GM12875 (cell line): ENCODE results near the gene RBM34.

Source experiments
- H3K4me3 ChIP-seq: one replicate; pipeline ENCODE4 v1.5.1; 2011; ENCODE audit warnings: low read depth, low read length, control low read depth
- TF ChIP-seq, protein P1 (sequence below): IDR thresholded peaks from 2 replicates; pipeline ENCODE4 v1.5.1; 2011; ENCODE audit warnings: low read depth, mild to moderate bottlenecking, control low read depth, inconsistent platforms, low read length, moderate library complexity, borderline replicate concordance; ENCODE audit not compliant: insufficient read depth

The RBM34 gene

DNA sequence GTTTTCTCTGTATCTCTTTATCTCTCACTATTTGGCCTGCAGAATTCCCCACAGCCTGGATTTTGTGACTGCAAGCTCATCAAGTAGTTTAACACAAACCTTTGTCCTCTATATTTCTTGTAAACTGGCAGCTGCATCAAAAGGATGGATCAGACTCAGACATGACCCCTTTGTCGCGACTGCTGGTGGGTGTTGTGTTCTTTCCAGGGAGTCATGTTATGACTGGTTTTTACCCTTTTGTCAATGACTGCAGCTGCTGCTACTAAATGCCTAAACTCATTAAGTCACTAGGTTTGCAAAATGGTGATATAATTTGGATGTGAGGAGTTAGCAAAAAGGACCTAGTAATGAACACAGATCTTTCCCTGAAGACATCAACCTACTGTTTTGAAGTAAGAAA is 22.2 kb downstream of the RBM34 start:
- TF ChIP-seq, protein P1, sequence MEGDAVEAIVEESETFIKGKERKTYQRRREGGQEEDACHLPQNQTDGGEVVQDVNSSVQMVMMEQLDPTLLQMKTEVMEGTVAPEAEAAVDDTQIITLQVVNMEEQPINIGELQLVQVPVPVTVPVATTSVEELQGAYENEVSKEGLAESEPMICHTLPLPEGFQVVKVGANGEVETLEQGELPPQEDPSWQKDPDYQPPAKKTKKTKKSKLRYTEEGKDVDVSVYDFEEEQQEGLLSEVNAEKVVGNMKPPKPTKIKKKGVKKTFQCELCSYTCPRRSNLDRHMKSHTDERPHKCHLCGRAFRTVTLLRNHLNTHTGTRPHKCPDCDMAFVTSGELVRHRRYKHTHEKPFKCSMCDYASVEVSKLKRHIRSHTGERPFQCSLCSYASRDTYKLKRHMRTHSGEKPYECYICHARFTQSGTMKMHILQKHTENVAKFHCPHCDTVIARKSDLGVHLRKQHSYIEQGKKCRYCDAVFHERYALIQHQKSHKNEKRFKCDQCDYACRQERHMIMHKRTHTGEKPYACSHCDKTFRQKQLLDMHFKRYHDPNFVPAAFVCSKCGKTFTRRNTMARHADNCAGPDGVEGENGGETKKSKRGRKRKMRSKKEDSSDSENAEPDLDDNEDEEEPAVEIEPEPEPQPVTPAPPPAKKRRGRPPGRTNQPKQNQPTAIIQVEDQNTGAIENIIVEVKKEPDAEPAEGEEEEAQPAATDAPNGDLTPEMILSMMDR, result no peak
- H3K4me3 ChIP-seq, result no peak overlapping the region

DNA sequence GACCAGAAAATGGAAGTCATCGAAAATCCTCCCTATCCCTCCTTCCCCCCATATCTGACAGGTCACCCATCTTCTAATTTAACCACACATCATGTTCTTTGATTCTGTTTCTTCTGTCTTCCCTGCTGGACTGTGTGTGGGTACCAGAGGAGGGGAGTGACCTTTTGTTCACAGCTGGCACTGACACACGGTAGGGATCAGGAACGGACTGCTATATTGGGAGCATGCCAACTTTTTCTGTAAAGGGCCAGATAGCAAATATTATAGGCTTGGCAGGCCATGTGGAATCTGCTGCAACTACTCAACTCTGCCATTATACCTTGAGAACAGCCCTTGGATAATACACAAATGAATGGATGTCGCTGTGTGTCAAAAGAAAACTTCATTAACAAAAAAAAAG is 24.9 kb downstream of the RBM34 start:
- no peak overlapping the region for H3K4me3 ChIP-seq
- TF ChIP-seq, protein P1, result no peak

DNA sequence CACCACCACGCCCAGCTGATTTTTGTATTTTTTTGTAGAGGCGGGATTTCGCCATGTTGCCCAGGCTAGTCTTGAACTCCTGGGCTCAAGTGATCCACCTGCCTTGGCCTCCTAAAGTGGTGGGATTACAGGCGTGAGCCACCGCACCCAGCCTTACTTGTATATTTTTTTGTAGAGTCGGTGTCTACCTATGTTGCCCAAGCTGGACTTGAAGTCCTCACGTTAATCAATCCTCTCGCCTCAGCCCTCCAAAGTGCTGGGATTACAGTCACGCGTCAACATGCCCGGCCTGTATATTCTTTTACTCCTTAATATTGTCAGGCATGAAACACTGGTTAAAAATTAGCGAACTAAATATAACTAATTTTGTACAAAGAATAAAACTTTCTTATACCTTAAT is 26.9 kb downstream of the RBM34 start:
- H3K4me3 ChIP-seq, result no peak overlapping the region
- TF ChIP-seq, protein P1, result no peak

DNA sequence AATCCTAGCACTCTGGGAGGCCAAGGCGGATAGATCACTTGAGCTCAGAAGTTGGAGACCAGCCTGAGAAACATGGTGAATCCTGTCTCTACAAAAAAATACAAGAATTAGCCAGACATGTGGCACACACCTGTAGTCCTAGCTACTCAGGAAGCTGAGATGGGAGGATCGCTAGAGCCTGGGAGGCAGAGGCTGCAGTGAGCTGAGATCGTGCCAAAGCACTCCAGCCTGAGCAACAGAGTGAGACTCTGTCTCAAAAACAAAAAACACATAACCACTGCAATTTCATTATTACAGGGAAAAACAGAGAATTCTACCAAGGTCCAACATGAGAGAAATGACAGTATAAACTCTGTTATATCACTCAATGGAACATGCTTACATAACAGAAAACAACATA is 28.0 kb downstream of the RBM34 start:
- H3K4me3 ChIP-seq, result no peak overlapping the region
- TF ChIP-seq, protein P1, result no peak

DNA sequence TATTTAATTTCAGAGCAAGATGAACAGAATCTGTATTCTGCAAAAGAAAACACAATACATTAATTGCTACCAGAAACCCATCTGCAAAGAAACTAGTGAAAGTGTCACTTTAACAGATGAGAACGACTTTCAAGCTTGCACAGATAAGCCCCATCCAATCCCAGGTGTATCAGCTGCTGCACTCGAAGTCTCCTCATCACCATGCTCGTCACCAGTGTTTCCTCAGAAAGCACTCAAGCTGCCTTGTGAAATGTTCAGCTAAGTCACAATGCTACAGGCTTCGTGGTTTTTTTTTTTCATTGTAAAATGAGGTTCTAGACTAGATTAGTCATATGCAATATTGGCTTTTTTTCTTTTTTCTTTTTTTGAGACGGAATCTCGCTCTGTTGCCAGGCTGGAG is 29.1 kb downstream of the RBM34 start:
- no peak overlapping the region for H3K4me3 ChIP-seq
- TF ChIP-seq, protein P1, result no peak

DNA sequence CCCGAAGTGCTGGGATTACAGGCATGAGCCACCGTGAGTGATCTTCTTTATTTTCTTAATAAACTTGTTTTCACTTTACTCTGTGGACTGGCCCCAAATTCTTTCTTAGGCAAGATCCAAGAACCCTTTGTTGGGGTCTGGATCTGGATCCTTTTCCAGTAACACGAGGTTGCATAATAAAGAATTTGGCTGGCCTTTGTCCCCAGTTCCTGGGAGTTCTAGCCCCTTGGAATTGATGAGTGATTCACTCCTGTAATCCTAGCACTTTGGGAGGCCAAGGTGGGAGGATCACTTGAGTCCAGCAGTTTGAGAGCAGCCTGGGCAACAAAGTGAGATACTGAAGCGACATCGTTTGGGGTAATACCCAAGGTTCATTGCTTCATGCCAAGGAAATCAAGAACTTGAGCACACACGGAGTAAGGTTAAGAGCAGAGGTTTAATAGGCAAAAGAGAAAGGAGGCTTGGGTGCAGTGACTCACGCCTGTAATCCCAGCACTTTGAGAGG is 30.2 kb downstream of the RBM34 start:
- TF ChIP-seq, protein P1, result no peak
- no peak overlapping the region for H3K4me3 ChIP-seq

DNA sequence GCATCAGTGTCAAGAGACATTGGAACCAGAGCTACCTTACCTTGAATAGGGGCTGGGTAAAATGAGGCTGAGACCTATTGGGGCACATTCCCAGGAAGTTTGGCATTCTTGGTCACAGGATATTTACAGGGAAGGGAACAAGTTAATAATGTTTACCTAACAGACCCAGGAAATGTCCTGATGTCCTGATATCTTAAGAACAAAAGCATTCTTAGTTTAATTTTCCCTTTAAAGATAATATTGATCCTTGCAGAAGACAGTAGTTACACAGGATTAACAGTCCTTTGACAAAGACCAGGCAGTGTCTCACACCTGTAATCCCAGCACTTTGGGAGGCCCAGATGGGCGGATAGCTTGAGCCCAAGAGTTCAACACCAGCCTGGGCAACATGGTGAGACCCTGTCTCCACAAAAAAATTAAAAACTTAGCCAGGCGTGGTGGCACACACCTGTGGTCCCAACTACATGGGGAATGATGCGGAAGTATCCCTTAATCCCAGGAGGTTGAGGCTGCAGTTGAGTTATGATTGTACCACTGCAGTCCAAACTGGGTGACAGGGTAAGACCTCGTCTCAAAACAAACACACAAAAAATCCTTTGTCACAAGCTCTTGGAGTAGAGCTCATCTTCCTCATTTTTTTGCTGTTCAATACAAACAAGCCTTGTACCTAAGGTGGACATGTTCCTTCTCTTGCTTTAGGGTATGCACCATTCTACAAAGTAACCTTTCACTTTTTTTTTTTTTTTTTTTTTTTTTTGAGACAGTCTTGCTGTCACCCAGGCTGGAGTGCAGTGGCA is 31.1 kb downstream of the RBM34 start:
- TF ChIP-seq, protein P1, result no peak
- H3K4me3 ChIP-seq, result no peak overlapping the region
